OCI-LY7 (cell line): ENCODE measurements around the gene APLP2. TPM values are rescaled to one million over a fixed set of nuclear protein-coding genes. Genes with fewer than 3 reads are reported as not detected.

Experiments used
- BruUV-seq: library from RNA; stranded (reverse); fragments of 400-500 nt; replicated peaks from 2 replicates; lab custom pipeline; 2021; lab: Mats Ljungman, UMichigan
- CTCF ChIA-PET: fragments of 300-600 bp; sonication (Branson Sonifier 250); formaldehyde crosslinking; loops from one replicate; lab custom pipeline; 2022; ENCODE audit warnings: antibody characterized with exemption; ENCODE audit not compliant: unreplicated experiment; lab: Charles Lee
- POLR2A ChIA-PET: fragments of 300-600 bp; sonication (Branson Sonifier 250); formaldehyde crosslinking; loops from one replicate; lab custom pipeline; 2022; ENCODE audit warnings: antibody characterized with exemption; lab: Charles Lee
- DNase-seq: peaks from one replicate; pipeline ENCODE4 v3.0.0-alpha.2; 2015; ENCODE audit warnings: low spot score
- H2AFZ ChIP-seq: fragments of 200-600 bp; sonication (generic), shearing (Covaris generic); 2 replicates; pipeline ENCODE4 v1.6.1; 2014; ENCODE audit warnings: mild to moderate bottlenecking, antibody characterized with exemption, low read length, moderate library complexity
- H3K27ac ChIP-seq: fragments of 200-600 bp; sonication (generic); 2 replicates; pipeline ENCODE4 v1.5.1; 2014; ENCODE audit warnings: mixed run types, low read depth, mild to moderate bottlenecking, moderate library complexity, low read length, inconsistent platforms; ENCODE audit not compliant: poor library complexity, severe bottlenecking
- H3K36me3 ChIP-seq: fragments of 200-600 bp; sonication (generic); 2 replicates; pipeline ENCODE4 v1.6.1; 2014; ENCODE audit warnings: mild to moderate bottlenecking, antibody characterized with exemption, low read length, moderate library complexity, mixed read lengths; ENCODE audit not compliant: insufficient read depth
- H3K4me1 ChIP-seq: fragments of 200-600 bp; sonication (generic); 2 replicates; pipeline ENCODE4 v1.5.1; 2014; ENCODE audit warnings: mild to moderate bottlenecking, low read length; ENCODE audit not compliant: insufficient read depth, poor library complexity, severe bottlenecking
- H3K4me2 ChIP-seq: fragments of 200-600 bp; sonication (generic); 2 replicates; pipeline ENCODE4 v1.6.1; 2014; ENCODE audit warnings: mild to moderate bottlenecking, low read length
- H3K4me3 ChIP-seq: fragments of 200-600 bp; sonication (generic); 2 replicates; pipeline ENCODE4 v1.5.1; 2014; ENCODE audit warnings: mild to moderate bottlenecking, low read depth, low read length; ENCODE audit not compliant: poor library complexity, severe bottlenecking
- H3K79me2 ChIP-seq: fragments of 200-600 bp; sonication (generic); 2 replicates; pipeline ENCODE4 v1.6.1; 2016; ENCODE audit warnings: low read depth, mild to moderate bottlenecking, low read length, moderate library complexity, mixed read lengths; ENCODE audit not compliant: insufficient read depth
- H3K9me2 ChIP-seq: fragments of 200-600 bp; sonication (generic); 2 replicates; pipeline ENCODE4 v1.6.1; 2016; ENCODE audit warnings: mild to moderate bottlenecking, low read length, mixed read lengths; ENCODE audit not compliant: insufficient read depth
- H3K9me3 ChIP-seq: fragments of 200-600 bp; sonication (generic); 2 replicates; pipeline ENCODE4 v1.6.1; 2014; ENCODE audit warnings: mild to moderate bottlenecking, mixed run types, low read length, mixed read lengths
- H4K20me1 ChIP-seq: fragments of 200-600 bp; sonication (generic); 2 replicates; pipeline ENCODE4 v1.6.1; 2014; ENCODE audit warnings: mild to moderate bottlenecking, antibody characterized with exemption, low read length, moderate library complexity, mixed read lengths; ENCODE audit not compliant: insufficient read depth
- EZH2phosphoT487 ChIP-seq: fragments of 200-600 bp; sonication (generic); IDR thresholded peaks from 2 replicates; pipeline ENCODE4 v1.6.1; 2018; ENCODE audit warnings: low read depth, borderline replicate concordance, mild to moderate bottlenecking, mixed run types, antibody characterized with exemption, low read length, moderate library complexity, mixed read lengths
- intact Hi-C: fragments of 100-400 bp; cut with micrococcal nuclease; formaldehyde crosslinking; loops from one replicate; pipeline ENCODE4 v1.10.0; 2022; ENCODE audit not compliant: unreplicated experiment
- total RNA-seq, 2 experiments: library from RNA; depleted of rRNA in 1 of 2; stranded (reverse); fragments of >200 nt in 1 of 2; shearing (Covaris generic) in 1 of 2; gene quantifications; 2 replicates each; pipeline ENCODE4 v1.2.3, GENCODE V29; 2014 to 2022
- TF ChIP-seq, protein P1 (sequence below): fragments of 200-600 bp; sonication (generic); conservative IDR thresholded peaks from 2 replicates; pipeline ENCODE4 v1.5.1; 2014; ENCODE audit warnings: mild to moderate bottlenecking, antibody characterized with exemption, low read length, moderate library complexity, mixed read lengths

The APLP2 gene
- total RNA-seq, 2 experiments from 2014 or later, result 147 to 284 TPM

DNA sequence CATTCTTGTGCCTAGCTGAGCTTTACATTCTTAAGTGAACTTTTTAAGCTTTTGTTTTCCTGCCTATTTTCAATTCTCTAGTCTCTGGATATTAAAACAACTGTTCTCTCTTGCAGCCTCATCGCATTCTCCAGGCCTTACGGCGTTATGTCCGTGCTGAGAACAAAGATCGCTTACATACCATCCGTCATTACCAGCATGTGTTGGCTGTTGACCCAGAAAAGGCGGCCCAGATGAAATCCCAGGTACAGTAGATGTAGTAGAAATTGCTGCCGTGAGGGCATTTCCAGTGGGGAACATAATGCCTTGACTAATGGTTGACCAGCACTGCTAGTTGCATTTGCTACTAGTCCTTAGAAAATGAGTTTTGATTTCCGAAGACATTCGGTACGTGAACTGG is 60.2 kb downstream of the APLP2 start:
- H3K27ac ChIP-seq, result no peak overlapping the region
- H3K36me3 ChIP-seq, result peaks cover 99% of the 10 kb centered on the region
- TF ChIP-seq EZH2phosphoT487, result no peak
- TF ChIP-seq, protein P1, sequence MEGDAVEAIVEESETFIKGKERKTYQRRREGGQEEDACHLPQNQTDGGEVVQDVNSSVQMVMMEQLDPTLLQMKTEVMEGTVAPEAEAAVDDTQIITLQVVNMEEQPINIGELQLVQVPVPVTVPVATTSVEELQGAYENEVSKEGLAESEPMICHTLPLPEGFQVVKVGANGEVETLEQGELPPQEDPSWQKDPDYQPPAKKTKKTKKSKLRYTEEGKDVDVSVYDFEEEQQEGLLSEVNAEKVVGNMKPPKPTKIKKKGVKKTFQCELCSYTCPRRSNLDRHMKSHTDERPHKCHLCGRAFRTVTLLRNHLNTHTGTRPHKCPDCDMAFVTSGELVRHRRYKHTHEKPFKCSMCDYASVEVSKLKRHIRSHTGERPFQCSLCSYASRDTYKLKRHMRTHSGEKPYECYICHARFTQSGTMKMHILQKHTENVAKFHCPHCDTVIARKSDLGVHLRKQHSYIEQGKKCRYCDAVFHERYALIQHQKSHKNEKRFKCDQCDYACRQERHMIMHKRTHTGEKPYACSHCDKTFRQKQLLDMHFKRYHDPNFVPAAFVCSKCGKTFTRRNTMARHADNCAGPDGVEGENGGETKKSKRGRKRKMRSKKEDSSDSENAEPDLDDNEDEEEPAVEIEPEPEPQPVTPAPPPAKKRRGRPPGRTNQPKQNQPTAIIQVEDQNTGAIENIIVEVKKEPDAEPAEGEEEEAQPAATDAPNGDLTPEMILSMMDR, result no peak
- H3K79me2 ChIP-seq, result peaks cover 6% of the 10 kb centered on the region; the same call in 1 of the 2 replicates
- H3K9me2 ChIP-seq, result no peaks in the 10 kb centered on the region
- H3K9me3 ChIP-seq, result no peaks in the 10 kb centered on the region
- H4K20me1 ChIP-seq, result no peaks in the 10 kb centered on the region
- intact Hi-C loops, result loop anchor here (10.0 kb wide), 1 partner anchor 365 kb away; no protein-coding TSS in a partner anchor
- ChIA-PET CTCF (interaction anchor here (1.1 to 1.3 kb wide), 2 partner anchors 127 to 138 kb away, joined by 3 to 5 read pairs; partner anchors contain the start of gene PRDM10), POLR2A (interaction anchor here (0.7 to 4.8 kb wide), 10 partner anchors 10 to 175 kb away, joined by 3 to 43 read pairs (median 6); partner anchors contain the start of gene PRDM10)
- H2AFZ ChIP-seq, result no peak overlapping the region
- H3K4me2 ChIP-seq, result no peak overlapping the region
- DNase-seq, result no peak
- no TSS peak for BruUV-seq
- H3K4me1 ChIP-seq, result peaks cover 23% of the 10 kb centered on the region
- H3K4me3 ChIP-seq, result no peak overlapping the region

DNA sequence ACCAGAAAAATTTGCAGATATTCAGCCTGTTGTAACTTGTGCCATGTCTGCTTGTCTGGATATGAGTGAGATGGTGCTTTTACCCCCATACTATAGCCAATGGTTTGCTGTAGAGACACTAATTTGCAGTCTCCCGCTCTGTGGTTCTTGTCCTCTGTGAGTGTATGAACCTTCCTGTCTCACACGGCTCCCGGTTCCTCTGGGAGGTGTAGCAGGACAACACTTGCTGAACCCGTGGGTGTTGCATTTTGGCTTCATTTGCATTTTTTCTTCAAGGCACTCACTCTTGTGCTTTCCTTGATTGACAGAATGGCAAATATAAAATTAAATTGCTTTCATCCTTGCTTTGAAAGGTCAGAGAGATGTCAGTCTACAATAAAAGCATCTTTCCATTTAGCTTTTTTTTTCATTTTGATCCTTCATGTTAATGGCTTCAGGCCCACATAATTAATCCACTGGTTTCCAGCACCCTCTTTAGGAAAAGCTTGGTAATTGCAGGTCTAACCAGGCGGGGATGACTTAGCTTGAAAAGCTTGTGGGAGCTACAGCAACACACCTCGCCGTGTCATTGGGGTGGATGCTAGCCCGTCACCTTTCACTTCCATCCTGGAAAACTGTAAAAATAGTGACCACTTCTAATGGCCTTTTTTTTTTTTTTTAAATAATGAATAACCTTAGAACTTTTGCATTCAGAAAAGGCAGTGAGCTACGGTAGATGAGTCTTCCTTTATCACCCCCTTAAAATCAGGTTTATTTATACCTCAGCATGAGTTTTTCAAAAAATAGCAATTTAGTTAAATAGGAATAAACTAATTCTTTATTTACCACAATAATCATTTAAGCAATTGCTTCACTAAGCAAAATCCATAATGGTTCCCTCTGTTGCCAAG is 62.5 kb downstream of the APLP2 start:
- no peak overlapping the region; the same call in 1 of the 2 replicates for H2AFZ ChIP-seq
- peak overlapping the region; percentile 28 for H3K4me2 ChIP-seq
- H3K79me2 ChIP-seq, result peaks cover 6% of the 10 kb centered on the region; the same call in 1 of the 2 replicates
- peak; percentile 83 for DNase-seq
- H4K20me1 ChIP-seq, result no peaks in the 10 kb centered on the region
- TF ChIP-seq, protein P1, result peak; percentile 99
- TF ChIP-seq EZH2phosphoT487, result no peak
- H3K9me3 ChIP-seq, result no peaks in the 10 kb centered on the region
- peaks cover 99% of the 10 kb centered on the region for H3K36me3 ChIP-seq
- peaks cover 23% of the 10 kb centered on the region for H3K4me1 ChIP-seq
- CTCF ChIA-PET, result interaction anchor here (0.6 to 2.8 kb wide), 17 partner anchors 12 to 320 kb away, joined by 3 to 17 read pairs (median 3); no protein-coding TSS in a partner anchor
- no peak overlapping the region for H3K4me3 ChIP-seq
- peak overlapping the region; percentile 51 for H3K27ac ChIP-seq
- POLR2A ChIA-PET, result interaction anchor here (0.6 to 4.8 kb wide), 25 partner anchors 8 to 378 kb away, joined by 3 to 43 read pairs (median 5); partner anchors contain the start of gene PRDM10
- intact Hi-C loops, result loop anchor here (1.0 to 10.0 kb wide), 5 partner anchors 61 to 367 kb away; no protein-coding TSS in a partner anchor
- no peaks in the 10 kb centered on the region for H3K9me2 ChIP-seq
- no TSS peak for BruUV-seq
